Measurements from ENCODE around the gene CYP2A13. TPM values are rescaled to one million over a fixed set of nuclear protein-coding genes. Genes with fewer than 3 reads are reported as not detected.

The CYP2A13 gene
- polyA plus RNA-seq, 1 donor from 2014 or later = not detected

- Histone ChIP-seq H3K79me2 (replicated peaks; ENCODE audit: insufficient read depth, low read length) (no peaks in the 10 kb centered on the region), H4K20me1 (ENCODE audit: insufficient read depth) (no peaks in the 10 kb centered on the region), H3K27ac (ENCODE audit: low read length) (no peak overlapping the region), H2AFZ (ENCODE audit: low read depth, low read length) (no peak overlapping the region), H3K9ac (ENCODE audit: low read length) (no peak overlapping the region), H3K9me3 (ENCODE audit: low read length) (no peaks in the 10 kb centered on the region), H3K4me2 (ENCODE audit: low read length) (no peak overlapping the region), H3K4me3 (ENCODE audit: low read length) (no peak overlapping the region), H3K27me3 (ENCODE audit: insufficient read depth, low read depth, low read length) (no peaks in the 10 kb centered on the region), H3K36me3 (ENCODE audit: insufficient read depth, low read length) (no peaks in the 10 kb centered on the region), H3K9me2 (ENCODE audit: insufficient read depth, low read length) (no peaks in the 10 kb centered on the region), H3F3A (ENCODE audit: insufficient read depth, low read length, poor library complexity, severe bottlenecking) (no peaks in the 10 kb centered on the region)
- TF ChIP-seq POLR2AphosphoS5 (IDR thresholded peaks at IDR 0.05) = no peak
- TF ChIP-seq SMC3 (conservative IDR thresholded peaks at IDR 0.05; ENCODE audit: poor library complexity) = no peak
- TF ChIP-seq REST (IDR thresholded peaks at IDR 0.05; ENCODE audit: borderline replicate concordance) = no peak
- TF ChIP-seq EP300 (conservative IDR thresholded peaks at IDR 0.05; ENCODE audit: poor library complexity, severe bottlenecking) = no peak
- TF ChIP-seq RAD21 (conservative IDR thresholded peaks at IDR 0.05) = no peak
These were observed 42.9 kb downstream of the CYP2A13 start for GRCh38 chr19:41131186-41131585.

- Histone ChIP-seq H3K9me2 (ENCODE audit: insufficient read depth, low read length) (no peaks in the 10 kb centered on the region), H3K4me3 (ENCODE audit: low read length) (no peak overlapping the region), H3K4me2 (ENCODE audit: low read length) (no peak overlapping the region), H3F3A (ENCODE audit: insufficient read depth, low read length, poor library complexity, severe bottlenecking) (no peaks in the 10 kb centered on the region), H2AFZ (ENCODE audit: low read depth, low read length) (no peak overlapping the region), H3K27me3 (ENCODE audit: insufficient read depth, low read depth, low read length) (no peaks in the 10 kb centered on the region), H3K36me3 (ENCODE audit: insufficient read depth, low read length) (no peaks in the 10 kb centered on the region), H4K20me1 (ENCODE audit: insufficient read depth) (no peaks in the 10 kb centered on the region), H3K9ac (ENCODE audit: low read length) (no peak overlapping the region), H3K79me2 (replicated peaks; ENCODE audit: insufficient read depth, low read length) (no peaks in the 10 kb centered on the region), H3K9me3 (ENCODE audit: low read length) (no peaks in the 10 kb centered on the region), H3K27ac (ENCODE audit: low read length) (no peak overlapping the region)
- TF ChIP-seq EP300 (conservative IDR thresholded peaks at IDR 0.05; ENCODE audit: poor library complexity, severe bottlenecking) (no peak), CTCF (IDR thresholded peaks at IDR 0.05; ENCODE audit: poor library complexity, severe bottlenecking) (no peak), TAF1 (IDR thresholded peaks at IDR 0.05; ENCODE audit: low read depth) (no peak), MXI1 (conservative IDR thresholded peaks at IDR 0.05; ENCODE audit: poor library complexity, severe bottlenecking) (no peak), POLR2AphosphoS5 (IDR thresholded peaks at IDR 0.05) (no peak), EZH2 (IDR thresholded peaks at IDR 0.05; ENCODE audit: borderline replicate concordance, insufficient read depth, low read length, poor library complexity, severe bottlenecking) (no peak), SMC3 (conservative IDR thresholded peaks at IDR 0.05; ENCODE audit: poor library complexity) (no peak), RAD21 (conservative IDR thresholded peaks at IDR 0.05) (no peak), REST (IDR thresholded peaks at IDR 0.05; ENCODE audit: borderline replicate concordance) (no peak)
These were observed 45.0 kb downstream of the CYP2A13 start for GRCh38 chr19:41133260-41133659.

Data from neural cell (in vitro differentiated cells).